Measurements from ENCODE around the gene AFAP1L2.
A peak's percentile ranks its signal among the peaks of the same experiment; 100 is the strongest.

The AFAP1L2 gene

DNA sequence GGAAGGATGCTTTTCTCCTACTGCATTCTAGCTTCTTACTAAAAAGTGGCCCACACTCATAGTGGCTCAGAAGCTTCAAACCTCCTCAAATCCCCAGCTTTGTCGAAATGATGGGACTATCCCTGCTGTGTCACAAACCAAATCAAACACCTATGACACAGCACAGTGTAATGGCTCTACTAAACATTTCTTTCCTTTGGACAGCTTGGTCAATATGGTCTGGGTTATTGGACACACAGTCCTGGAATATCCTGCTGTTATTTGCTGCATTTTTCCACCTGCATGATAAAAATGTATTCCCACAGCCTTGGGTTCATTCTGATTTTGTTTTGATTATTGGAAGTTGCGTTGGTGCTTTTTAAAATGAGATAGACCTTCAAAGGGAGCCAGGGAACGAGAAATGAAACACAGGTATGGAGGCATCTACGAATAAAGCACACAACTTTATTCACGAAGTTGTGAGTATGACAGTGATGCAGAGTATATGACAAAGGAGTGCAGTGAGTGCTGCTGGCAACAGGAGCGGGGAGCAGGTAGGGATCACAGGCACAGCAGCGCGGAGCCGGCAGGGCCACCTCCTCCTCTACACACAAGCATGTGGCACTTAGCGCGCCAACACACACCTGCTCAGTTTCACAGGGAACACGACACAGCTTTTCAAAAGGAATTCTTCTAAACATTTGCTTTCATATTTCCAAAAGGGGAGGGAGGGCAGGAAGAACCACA, 26.5 kb upstream of the AFAP1L2 start:
- TF ChIP-seq POLR2A (IDR thresholded peaks at IDR 0.05; ENCODE audit: low read depth, low read length) = no peak
- FAIRE-seq = no peak
- no peak for DNase-seq (ENCODE audit: insufficient read length, low spot score)

DNA sequence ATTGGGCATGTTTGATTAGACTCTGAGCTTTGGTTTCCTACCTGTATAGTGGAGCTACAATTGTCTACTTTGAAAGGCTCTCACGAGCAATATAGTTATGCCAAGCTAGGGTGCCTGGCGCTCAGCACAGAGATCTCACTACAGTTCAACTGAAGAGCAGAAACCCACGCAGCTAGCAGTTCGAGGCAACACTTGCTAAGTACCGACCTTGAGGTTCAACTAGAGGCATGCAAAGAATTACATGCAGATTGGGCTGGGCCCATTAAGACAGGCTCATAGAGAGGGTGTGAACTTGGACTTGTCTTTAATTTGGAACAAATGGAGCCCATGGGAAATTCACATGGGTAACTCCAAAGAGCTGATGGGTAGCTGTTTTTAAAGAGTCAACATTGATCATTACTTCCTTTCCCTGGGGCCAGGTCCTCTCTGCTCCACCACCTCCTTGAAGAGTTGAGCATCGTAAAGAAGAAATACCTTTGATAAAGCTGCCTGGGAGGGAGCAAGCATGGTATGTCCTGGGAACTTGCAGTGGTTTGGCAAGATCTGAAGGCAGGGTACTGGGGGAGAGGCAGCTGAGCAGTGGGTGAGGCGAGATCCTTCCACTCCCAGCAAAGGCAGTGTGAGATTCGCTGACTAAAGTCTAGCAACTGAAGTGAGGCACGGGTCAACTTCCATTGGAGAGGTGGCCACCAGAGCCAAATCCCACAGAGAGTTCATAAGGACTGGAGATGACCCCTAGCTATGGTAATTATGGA, 25.5 kb upstream of the AFAP1L2 start:
- DNase-seq (ENCODE audit: insufficient read length, low spot score) (no peak), FAIRE-seq (no peak)
- no peak for TF ChIP-seq POLR2A (IDR thresholded peaks at IDR 0.05; ENCODE audit: low read depth, low read length)

- no peak for DNase-seq (ENCODE audit: insufficient read length, low spot score)
- no peak for FAIRE-seq
- no peak for TF ChIP-seq POLR2A (IDR thresholded peaks at IDR 0.05; ENCODE audit: low read depth, low read length)
These were observed 23.0 kb upstream of the AFAP1L2 start for GRCh38 chr10:114427124-114427852.

GRCh38 chr10:114426476-114426875, 22.2 kb upstream of the AFAP1L2 start:
- DNase-seq (ENCODE audit: insufficient read length, low spot score) (no peak), FAIRE-seq (no peak)
- TF ChIP-seq POLR2A (IDR thresholded peaks at IDR 0.05; ENCODE audit: low read depth, low read length) = no peak

GRCh38 chr10:114420811-114421485, 16.6 kb upstream of the AFAP1L2 start:
- no peak for DNase-seq (ENCODE audit: insufficient read length, low spot score)
- FAIRE-seq = no peak
- no peak for TF ChIP-seq POLR2A (IDR thresholded peaks at IDR 0.05; ENCODE audit: low read depth, low read length)

DNA sequence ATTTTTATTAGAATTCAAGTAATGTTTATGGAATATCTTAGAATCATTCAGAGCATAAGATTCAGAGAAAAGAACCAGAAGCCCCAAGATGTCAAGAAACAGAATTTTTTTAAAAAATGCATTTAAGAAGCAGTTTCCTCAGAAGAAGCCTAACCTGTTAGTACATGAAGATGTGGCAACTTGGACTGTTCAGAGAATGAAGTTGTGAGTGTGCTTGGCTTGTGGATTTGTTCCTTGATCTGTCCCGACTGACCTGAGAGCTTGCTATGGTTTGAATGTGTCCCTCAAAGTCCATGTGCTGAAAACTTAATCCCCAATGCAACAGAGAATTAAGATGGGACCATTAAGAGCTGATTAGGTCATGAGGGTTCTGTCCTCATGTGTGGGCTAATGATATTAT, 13.8 kb upstream of the AFAP1L2 start:
- FAIRE-seq = no peak
- TF ChIP-seq POLR2A (IDR thresholded peaks at IDR 0.05; ENCODE audit: low read depth, low read length) = no peak
- DNase-seq (ENCODE audit: insufficient read length, low spot score) = no peak

GRCh38 chr10:114412907-114413797, 8.8 kb upstream of the AFAP1L2 start:
- DNase-seq (ENCODE audit: insufficient read length, low spot score) = peak; percentile 63
- FAIRE-seq = no peak
- no peak for TF ChIP-seq POLR2A (IDR thresholded peaks at IDR 0.05; ENCODE audit: low read depth, low read length)

DNA sequence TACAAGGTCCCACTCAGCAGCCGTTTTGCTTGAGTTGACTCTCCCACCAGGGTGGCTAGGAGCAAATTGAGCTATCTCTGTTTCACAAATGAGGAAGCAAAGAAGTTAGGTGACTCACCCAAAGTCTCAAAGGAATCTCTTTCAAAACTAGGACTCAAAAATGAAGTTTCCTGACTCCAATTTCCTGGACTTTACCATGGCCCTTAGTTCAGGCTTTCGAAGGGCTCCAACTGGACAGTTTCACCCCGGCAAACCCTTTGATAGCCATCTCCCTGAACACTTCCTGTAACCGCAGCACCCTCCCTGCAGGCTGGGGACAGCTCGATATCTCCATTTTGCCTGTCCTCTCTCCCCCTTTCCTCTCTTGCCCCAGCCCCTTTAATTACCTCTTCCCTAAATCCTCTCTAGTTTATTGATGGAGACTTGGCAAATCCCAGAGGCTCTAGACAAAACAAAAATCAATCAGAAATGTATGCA, 4.7 kb upstream of the AFAP1L2 start:
- FAIRE-seq (no peak), DNase-seq (ENCODE audit: insufficient read length, low spot score) (no peak)
- TF ChIP-seq POLR2A (IDR thresholded peaks at IDR 0.05; ENCODE audit: low read depth, low read length) = no peak

GRCh38 chr10:114408112-114408967, 4.0 kb upstream of the AFAP1L2 start:
- FAIRE-seq = no peak
- no peak for DNase-seq (ENCODE audit: insufficient read length, low spot score)
- TF ChIP-seq POLR2A (IDR thresholded peaks at IDR 0.05; ENCODE audit: low read depth, low read length) = no peak

DNA sequence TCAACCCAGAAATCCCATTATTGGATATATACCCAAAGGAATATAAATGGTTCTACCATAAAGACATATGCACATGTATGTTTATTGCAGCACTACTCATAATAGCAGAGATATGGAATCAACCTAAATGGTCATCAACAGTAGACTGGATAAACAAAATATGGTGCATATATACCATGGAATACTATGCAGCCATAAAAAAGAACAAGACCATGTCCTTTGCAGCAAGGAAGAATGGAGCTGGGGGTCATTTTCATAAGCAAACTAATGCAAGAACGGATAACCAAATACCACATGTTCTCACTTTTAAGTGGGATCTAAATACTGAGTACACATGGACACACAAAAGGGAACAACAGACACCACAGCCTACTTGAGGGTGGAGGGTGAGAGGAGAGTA, 2.2 kb upstream of the AFAP1L2 start:
- DNase-seq (ENCODE audit: insufficient read length, low spot score) = no peak
- no peak for FAIRE-seq
- TF ChIP-seq POLR2A (IDR thresholded peaks at IDR 0.05; ENCODE audit: low read depth, low read length) = no peak

DNA sequence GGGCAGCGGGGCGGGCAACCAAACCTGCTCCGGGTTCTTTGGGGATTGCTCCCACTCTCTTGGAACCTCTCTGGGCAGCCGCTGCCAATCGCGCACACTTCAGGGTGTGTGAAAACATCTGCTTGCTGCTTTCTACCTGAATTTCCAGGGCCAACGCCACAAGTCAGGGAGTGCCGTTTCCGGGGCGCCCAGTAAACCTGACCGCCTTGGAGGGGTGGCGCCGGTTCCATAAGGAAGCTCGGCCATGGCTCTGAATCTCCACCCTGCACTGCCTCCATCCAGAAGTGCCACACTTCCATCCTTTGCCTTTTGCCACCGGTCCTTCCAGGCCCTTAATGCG, 679 bp upstream of the AFAP1L2 start:
- FAIRE-seq (no peak), DNase-seq (ENCODE audit: insufficient read length, low spot score) (no peak)
- TF ChIP-seq POLR2A (IDR thresholded peaks at IDR 0.05; ENCODE audit: low read depth, low read length) = no peak

DNA sequence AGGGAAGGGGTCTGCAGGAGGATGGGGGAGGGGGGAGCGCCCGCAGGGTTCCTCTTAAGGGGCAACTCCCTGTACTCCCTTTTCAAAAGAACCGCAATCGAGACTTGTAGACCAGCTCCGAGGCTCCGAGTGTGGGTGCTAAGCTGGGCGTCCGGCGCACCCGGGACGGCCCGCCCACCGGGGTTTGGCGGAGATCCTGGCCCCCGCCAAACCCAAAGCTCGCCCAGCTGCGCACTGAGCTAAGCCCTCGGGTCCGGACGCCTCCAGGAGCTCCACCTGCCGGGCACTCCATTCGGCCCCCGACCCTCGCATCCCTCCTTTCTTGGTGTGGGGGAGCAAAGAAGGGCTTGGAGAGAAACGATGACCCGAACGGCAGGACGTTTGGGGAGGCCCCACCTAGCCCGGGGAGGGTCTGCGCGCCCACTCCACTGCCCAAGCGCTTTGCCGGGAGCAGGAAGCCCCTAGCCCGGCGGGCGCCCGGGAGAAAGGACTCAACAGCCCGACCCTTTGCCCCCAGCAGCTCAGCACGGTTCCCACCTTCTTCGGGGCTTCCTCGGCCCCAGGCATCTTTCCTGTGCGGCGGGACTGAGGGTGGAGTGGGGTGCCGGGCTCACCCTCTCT, 651 bp downstream of the AFAP1L2 start:
- TF ChIP-seq POLR2A (IDR thresholded peaks at IDR 0.05; ENCODE audit: low read depth, low read length) = no peak
- DNase-seq (ENCODE audit: insufficient read length, low spot score) (no peak), FAIRE-seq (no peak)
